IMR-90 (cell line): ENCODE results near the gene LDLRAD4. TPM values are rescaled to one million over a fixed set of nuclear protein-coding genes. Genes with fewer than 3 reads are reported as not detected.

Source experiments
- ATAC-seq: fragments of 200-7000 bp; cut with Tn5 transposase; 2 replicates; pipeline ENCODE4 v1.9.1; 2020; ENCODE audit warnings: low read depth, mild to moderate bottlenecking, moderate library complexity
- BruUV-seq: library from RNA; stranded (reverse); fragments of 400-500 nt; replicated peaks from 2 replicates; lab custom pipeline; 2021; lab: Mats Ljungman, UMichigan
- CTCF ChIA-PET: fragments of 300-600 bp; formaldehyde crosslinking; extraction: SDS; loops from one replicate; lab custom pipeline; 2021; ENCODE audit warnings: antibody characterized with exemption; lab: Yijun Ruan, JAX
- POLR2A ChIA-PET: fragments of 300-600 bp; sonication (Branson Sonifier 250); formaldehyde crosslinking; loops from one replicate; lab custom pipeline; 2022; ENCODE audit warnings: antibody characterized with exemption; ENCODE audit not compliant: unreplicated experiment; lab: Charles Lee
- DNase-seq: peaks from one replicate; pipeline ENCODE4 v3.0.0; 2013
- H2AFZ ChIP-seq: replicated peaks from 2 replicates; pipeline ENCODE3; 2013; ENCODE audit warnings: low read length, mild to moderate bottlenecking; ENCODE audit not compliant: poor library complexity
- H2AK5ac ChIP-seq: 2 replicates; pipeline ENCODE4 v1.6.1; 2013; ENCODE audit warnings: low read depth, low read length, inconsistent platforms
- H2AK9ac ChIP-seq: replicated peaks from 2 replicates; pipeline ENCODE3; 2013; ENCODE audit warnings: mild to moderate bottlenecking, low read depth, low read length, moderate library complexity; ENCODE audit not compliant: poor library complexity
- H2BK120ac ChIP-seq: 2 replicates; pipeline ENCODE4 v1.6.1; 2013; ENCODE audit warnings: low read depth, low read length, inconsistent platforms
- H2BK15ac ChIP-seq: 3 replicates; pipeline ENCODE4 v1.6.1; 2013; ENCODE audit warnings: low read depth, low read length, inconsistent platforms
- H2BK20ac ChIP-seq: 2 replicates; pipeline ENCODE4 v1.6.1; 2013; ENCODE audit warnings: low read depth, mild to moderate bottlenecking, inconsistent platforms, low read length, moderate library complexity
- H2BK5ac ChIP-seq: 2 replicates; pipeline ENCODE4 v1.6.1; 2013; ENCODE audit warnings: mild to moderate bottlenecking, low read depth, low read length, inconsistent platforms; ENCODE audit not compliant: poor library complexity, severe bottlenecking
- H3K14ac ChIP-seq: replicated peaks from 2 replicates; pipeline ENCODE4 v1.6.1; 2013; ENCODE audit warnings: low read depth, low read length, inconsistent platforms
- H3K18ac ChIP-seq: 2 replicates; pipeline ENCODE4 v1.6.1; 2013; ENCODE audit warnings: low read depth, low read length, control low read depth
- H3K23ac ChIP-seq: 2 replicates; pipeline ENCODE4 v1.6.1; 2013; ENCODE audit warnings: low read depth, low read length, inconsistent platforms
- H3K27ac ChIP-seq: 2 replicates; pipeline ENCODE4 v1.5.1; 2013; ENCODE audit warnings: mild to moderate bottlenecking, control low read depth, low read length; ENCODE audit not compliant: insufficient read depth
- H3K27me3 ChIP-seq: 2 replicates; pipeline ENCODE4 v1.6.1; 2013; ENCODE audit warnings: low read length; ENCODE audit not compliant: control insufficient read depth, insufficient read depth
- H3K36me3 ChIP-seq: 2 replicates; pipeline ENCODE4 v1.6.1; 2013; ENCODE audit warnings: low read length, mixed read lengths; ENCODE audit not compliant: control insufficient read depth, insufficient read depth
- H3K4ac ChIP-seq: 2 replicates; pipeline ENCODE4 v1.6.1; 2013; ENCODE audit warnings: low read depth, low read length, inconsistent platforms
- H3K4me1 ChIP-seq: 2 replicates; pipeline ENCODE4 v1.6.1; 2013; ENCODE audit warnings: low read length, mixed read lengths; ENCODE audit not compliant: control insufficient read depth, insufficient read depth
- H3K4me2 ChIP-seq: 2 replicates; pipeline ENCODE4 v1.6.1; 2013; ENCODE audit warnings: low read depth, mild to moderate bottlenecking, control low read depth, low read length, moderate library complexity
- H3K4me3 ChIP-seq: 2 replicates; pipeline ENCODE4 v1.5.1; 2013; ENCODE audit warnings: low read depth, mild to moderate bottlenecking, control low read depth, low read length, moderate library complexity; ENCODE audit not compliant: insufficient read depth
- H3K56ac ChIP-seq: 2 replicates; pipeline ENCODE4 v1.6.1; 2013; ENCODE audit warnings: low read length, inconsistent platforms; ENCODE audit not compliant: insufficient read depth; ENCODE audit errors: extremely low read depth
- H3K79me1 ChIP-seq, 2 experiments: 2 replicates each; pipeline ENCODE4 v1.6.1; 2013; ENCODE audit warnings: low read length in 2 of 2, inconsistent platforms in 1 of 2, low read depth in 1 of 2
- H3K9ac ChIP-seq: 2 replicates; pipeline ENCODE4 v1.6.1; 2013; ENCODE audit warnings: low read depth, low read length, control low read depth
- H3K9me1 ChIP-seq: 2 replicates; pipeline ENCODE4 v1.6.1; 2013; ENCODE audit warnings: low read length, inconsistent platforms; ENCODE audit not compliant: insufficient read depth
- H3K9me3 ChIP-seq: 2 replicates; pipeline ENCODE4 v1.6.1; 2013; ENCODE audit warnings: low read length; ENCODE audit not compliant: control insufficient read depth, insufficient read depth
- H4K20me1 ChIP-seq: 2 replicates; pipeline ENCODE4 v1.6.1; 2013; ENCODE audit warnings: low read length, inconsistent platforms; ENCODE audit not compliant: insufficient read depth
- H4K5ac ChIP-seq: 2 replicates; pipeline ENCODE4 v1.6.1; 2013; ENCODE audit warnings: mild to moderate bottlenecking, low read depth, low read length, control low read depth
- H4K8ac ChIP-seq, 2 experiments: 2 replicates each; pipeline ENCODE4 v1.6.1; 2013; ENCODE audit warnings: low read depth in 2 of 2, low read length in 2 of 2, control low read depth in 1 of 2, inconsistent platforms in 1 of 2
- H4K91ac ChIP-seq: 2 replicates; pipeline ENCODE4 v1.6.1; 2013; ENCODE audit warnings: low read depth, low read length, inconsistent platforms; ENCODE audit not compliant: insufficient read depth
- BHLHE40 ChIP-seq: fragments of 150-350 bp; IDR thresholded peaks from 2 replicates; pipeline ENCODE4 v1.6.1; 2016; ENCODE audit warnings: mild to moderate bottlenecking, low read depth, low read length
- CEBPB ChIP-seq: IDR thresholded peaks from 2 replicates; pipeline ENCODE4 v1.6.1; 2012; ENCODE audit warnings: low read depth, low read length, improper control_type of control experiment
- ELK1 ChIP-seq: fragments of 150-350 bp; IDR thresholded peaks from 2 replicates; pipeline ENCODE4 v1.6.1; 2016; ENCODE audit warnings: low read depth, mild to moderate bottlenecking, low read length, moderate library complexity, borderline replicate concordance
- FOS ChIP-seq: fragments of 150-350 bp; IDR thresholded peaks from 2 replicates; pipeline ENCODE4 v1.6.1; 2016; ENCODE audit warnings: low read depth, low read length
- MAZ ChIP-seq: IDR thresholded peaks from 2 replicates; pipeline ENCODE4 v1.6.1; 2012; ENCODE audit warnings: low read depth, mild to moderate bottlenecking, low read length, improper control_type of control experiment, moderate library complexity, borderline replicate concordance
- MXI1 ChIP-seq: IDR thresholded peaks from 2 replicates; pipeline ENCODE4 v1.6.1; 2012; ENCODE audit warnings: low read depth, mild to moderate bottlenecking, low read length, moderate library complexity, borderline replicate concordance
- NFE2L2 ChIP-seq: fragments of 150-350 bp; IDR thresholded peaks from 2 replicates; pipeline ENCODE4 v1.6.1; 2016; ENCODE audit warnings: low read depth, mild to moderate bottlenecking, low read length
- RCOR1 ChIP-seq: IDR thresholded peaks from 2 replicates; pipeline ENCODE4 v1.6.1; 2012; ENCODE audit warnings: mild to moderate bottlenecking, low read length, improper control_type of control experiment; ENCODE audit not compliant: insufficient replicate concordance
- RFX5 ChIP-seq: IDR thresholded peaks from 2 replicates; pipeline ENCODE4 v1.8.0; 2012; ENCODE audit warnings: low read depth, mild to moderate bottlenecking, low read length, moderate library complexity
- USF2 ChIP-seq: fragments of 150-350 bp; IDR thresholded peaks from 2 replicates; pipeline ENCODE4 v1.6.1; 2017; ENCODE audit warnings: mild to moderate bottlenecking, antibody characterized with exemption, low read length, low read depth
- WGBS, 2 experiments: methylation state at CpG; one replicate each; pipeline versions ENCODE4 v1.1.5 to v1.1.7; 2013; ENCODE audit warnings: missing lambda C conversion rate in 2 of 2; ENCODE audit not compliant: insufficient read length in 1 of 2; ENCODE audit errors: extremely low coverage in 2 of 2; 5-methylcytosine and 5-hydroxymethylcytosine counted together
- dilution Hi-C: fragments of 300-500 bp; cut with HindIII; formaldehyde crosslinking; loops from one replicate; pipeline ENCODE4 v1.14.3; 2018; ENCODE audit warnings: low sequenced_read_pairs; ENCODE audit not compliant: unreplicated experiment
- in situ Hi-C: fragments of 300-500 bp; cut with MboI; formaldehyde crosslinking; loops from 3 replicates; pipeline ENCODE4 v1.14.3; 2019; ENCODE audit warnings: low sequenced_read_pairs, inconsistent platforms, mixed read lengths
- intact Hi-C: fragments of 100-400 bp; cut with micrococcal nuclease; formaldehyde crosslinking; loops from 2 replicates; pipeline ENCODE4 v1.10.0; 2022
- polyA plus RNA-seq, 3 experiments: library from polyadenylated mRNA; depleted of rRNA; stranded (reverse); fragments of >200 nt; gene quantifications; 2 replicates each; pipeline ENCODE4 v1.2.3, GENCODE V29; 2012; ENCODE audit warnings: low replicate concordance in 1 of 3
- total RNA-seq: library from RNA; depleted of rRNA; stranded (reverse); fragments of >200 nt; gene quantifications from 2 replicates; pipeline ENCODE4 v1.2.3, GENCODE V29; 2012
- TF ChIP-seq, protein P1 (sequence below): conservative IDR thresholded peaks from 2 replicates; pipeline ENCODE4 v1.5.1; 2012; ENCODE audit warnings: mild to moderate bottlenecking, low read depth, low read length, improper control_type of control experiment

Gene LDLRAD4
- total and polyA plus RNA-seq, 2 of the 4 experiments (the other 2 are of a cell fraction): not detected

- Histone ChIP-seq H3K9ac (no peak overlapping the region), H3K4ac (no peak overlapping the region), H2AFZ (no peak overlapping the region), H2AK9ac (no peak overlapping the region), H3K27me3 (no peaks in the 10 kb centered on the region; the same call in 1 of the 2 replicates), H2BK15ac (no peak overlapping the region), H3K36me3 (no peaks in the 10 kb centered on the region), H4K20me1 (no peaks in the 10 kb centered on the region), H3K27ac (no peak overlapping the region), H3K4me2 (no peak overlapping the region), H3K23ac (no peak overlapping the region), H2BK5ac (no peak overlapping the region), H3K79me1 (no peaks in the 10 kb centered on the region), H3K9me1 (no peaks in the 10 kb centered on the region), H2AK5ac (no peak overlapping the region), H4K91ac (no peak overlapping the region), H3K18ac (no peak overlapping the region), H3K56ac (no peak overlapping the region), H2BK120ac (no peak overlapping the region), H4K8ac (no peak overlapping the region), H4K5ac (no peak overlapping the region), H3K4me3 (no peak overlapping the region), H3K4me1 (no peaks in the 10 kb centered on the region), H2BK20ac (no peak overlapping the region), H3K14ac (no peak overlapping the region), H3K9me3 (no peaks in the 10 kb centered on the region)
- no TSS peak for BruUV-seq
- ATAC-seq: no peak
- no peak for DNase-seq
- TF ChIP-seq CEBPB: no peak
- no peak for TF ChIP-seq USF2
- TF ChIP-seq RFX5: no peak
- TF ChIP-seq FOS: no peak
- TF ChIP-seq ELK1: no peak
- TF ChIP-seq NFE2L2: no peak
- no peak for TF ChIP-seq RCOR1
- TF ChIP-seq BHLHE40: no peak
- TF ChIP-seq, protein P1, sequence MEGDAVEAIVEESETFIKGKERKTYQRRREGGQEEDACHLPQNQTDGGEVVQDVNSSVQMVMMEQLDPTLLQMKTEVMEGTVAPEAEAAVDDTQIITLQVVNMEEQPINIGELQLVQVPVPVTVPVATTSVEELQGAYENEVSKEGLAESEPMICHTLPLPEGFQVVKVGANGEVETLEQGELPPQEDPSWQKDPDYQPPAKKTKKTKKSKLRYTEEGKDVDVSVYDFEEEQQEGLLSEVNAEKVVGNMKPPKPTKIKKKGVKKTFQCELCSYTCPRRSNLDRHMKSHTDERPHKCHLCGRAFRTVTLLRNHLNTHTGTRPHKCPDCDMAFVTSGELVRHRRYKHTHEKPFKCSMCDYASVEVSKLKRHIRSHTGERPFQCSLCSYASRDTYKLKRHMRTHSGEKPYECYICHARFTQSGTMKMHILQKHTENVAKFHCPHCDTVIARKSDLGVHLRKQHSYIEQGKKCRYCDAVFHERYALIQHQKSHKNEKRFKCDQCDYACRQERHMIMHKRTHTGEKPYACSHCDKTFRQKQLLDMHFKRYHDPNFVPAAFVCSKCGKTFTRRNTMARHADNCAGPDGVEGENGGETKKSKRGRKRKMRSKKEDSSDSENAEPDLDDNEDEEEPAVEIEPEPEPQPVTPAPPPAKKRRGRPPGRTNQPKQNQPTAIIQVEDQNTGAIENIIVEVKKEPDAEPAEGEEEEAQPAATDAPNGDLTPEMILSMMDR: no peak
- TF ChIP-seq MAZ: no peak
- TF ChIP-seq MXI1: no peak
- intact Hi-C loops: no loop called here
- in situ Hi-C loops: no loop called here
- ChIA-PET CTCF (interaction anchor here (0.9 kb wide), 1 partner anchor 10 kb away, joined by 3 read pairs; no protein-coding TSS in a partner anchor), POLR2A (no interaction called here)
- dilution Hi-C loops: no loop called here
- WGBS, 2 experiments: 67% methylated on average over 3 of the region's 14 CpGs; no CpG with 5 or more reads in 1 of the 2 experiments
These were observed 306.9 kb downstream of the LDLRAD4 start for GRCh38 chr18:13525381-13526029.
